GM12872 (cell line): ENCODE data around the gene ITPKC.

Source experiments
- TF ChIP-seq, protein P1 (sequence below): IDR thresholded peaks from 3 replicates; pipeline ENCODE4 v1.5.1; 2011; ENCODE audit warnings: low read depth, mild to moderate bottlenecking, low read length, moderate library complexity; ENCODE audit not compliant: insufficient read depth

The ITPKC gene

DNA sequence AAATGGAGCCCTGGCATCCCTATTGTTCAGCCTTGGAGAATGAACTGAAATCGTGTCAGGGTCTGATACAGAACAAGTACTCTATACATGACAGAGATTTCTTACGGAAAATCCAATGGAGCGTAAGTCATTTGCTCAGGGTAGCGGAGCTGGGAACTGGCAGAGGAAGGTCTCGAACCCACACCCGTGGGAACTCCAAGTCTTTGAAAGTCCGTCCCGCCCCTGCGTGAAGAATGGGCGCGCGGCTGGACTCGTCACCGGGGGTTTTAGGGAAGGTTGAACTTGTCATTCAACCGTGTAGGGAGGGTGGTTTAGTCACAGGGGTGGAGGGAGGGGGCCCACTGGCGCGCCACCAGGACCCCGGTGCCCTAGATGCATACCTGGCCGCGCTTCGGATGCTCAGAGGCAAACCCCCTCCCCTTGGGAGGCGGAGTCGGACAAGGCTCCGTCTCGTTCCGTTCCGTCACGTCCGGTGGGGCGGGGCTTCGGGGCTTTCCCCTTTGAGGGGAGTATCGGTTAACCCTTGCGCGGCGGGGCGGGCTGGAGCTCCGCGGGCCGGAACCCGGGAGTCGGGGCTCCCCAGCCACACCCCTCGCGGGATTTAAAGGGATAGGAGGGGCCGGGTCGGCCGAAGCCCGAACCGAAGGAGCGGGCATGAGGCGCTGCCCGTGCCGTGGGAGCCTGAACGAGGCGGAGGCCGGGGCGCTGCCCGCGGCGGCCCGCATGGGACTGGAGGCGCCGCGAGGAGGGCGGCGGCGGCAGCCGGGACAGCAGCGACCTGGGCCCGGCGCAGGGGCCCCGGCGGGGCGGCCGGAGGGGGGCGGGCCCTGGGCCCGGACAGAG is at the start of gene ITPKC, which contains the start of gene COQ8B:
ITPKC (plus strand) TSS at position 631 of the 843 bp plus-strand sequence; CDS start at position 655, 24 bp downstream.
COQ8B (minus strand) TSS at position 405 of the 843 bp plus-strand sequence. CDS start 2,254 bp downstream, outside the sequence.
- TF ChIP-seq, protein P1, sequence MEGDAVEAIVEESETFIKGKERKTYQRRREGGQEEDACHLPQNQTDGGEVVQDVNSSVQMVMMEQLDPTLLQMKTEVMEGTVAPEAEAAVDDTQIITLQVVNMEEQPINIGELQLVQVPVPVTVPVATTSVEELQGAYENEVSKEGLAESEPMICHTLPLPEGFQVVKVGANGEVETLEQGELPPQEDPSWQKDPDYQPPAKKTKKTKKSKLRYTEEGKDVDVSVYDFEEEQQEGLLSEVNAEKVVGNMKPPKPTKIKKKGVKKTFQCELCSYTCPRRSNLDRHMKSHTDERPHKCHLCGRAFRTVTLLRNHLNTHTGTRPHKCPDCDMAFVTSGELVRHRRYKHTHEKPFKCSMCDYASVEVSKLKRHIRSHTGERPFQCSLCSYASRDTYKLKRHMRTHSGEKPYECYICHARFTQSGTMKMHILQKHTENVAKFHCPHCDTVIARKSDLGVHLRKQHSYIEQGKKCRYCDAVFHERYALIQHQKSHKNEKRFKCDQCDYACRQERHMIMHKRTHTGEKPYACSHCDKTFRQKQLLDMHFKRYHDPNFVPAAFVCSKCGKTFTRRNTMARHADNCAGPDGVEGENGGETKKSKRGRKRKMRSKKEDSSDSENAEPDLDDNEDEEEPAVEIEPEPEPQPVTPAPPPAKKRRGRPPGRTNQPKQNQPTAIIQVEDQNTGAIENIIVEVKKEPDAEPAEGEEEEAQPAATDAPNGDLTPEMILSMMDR: no peak

DNA sequence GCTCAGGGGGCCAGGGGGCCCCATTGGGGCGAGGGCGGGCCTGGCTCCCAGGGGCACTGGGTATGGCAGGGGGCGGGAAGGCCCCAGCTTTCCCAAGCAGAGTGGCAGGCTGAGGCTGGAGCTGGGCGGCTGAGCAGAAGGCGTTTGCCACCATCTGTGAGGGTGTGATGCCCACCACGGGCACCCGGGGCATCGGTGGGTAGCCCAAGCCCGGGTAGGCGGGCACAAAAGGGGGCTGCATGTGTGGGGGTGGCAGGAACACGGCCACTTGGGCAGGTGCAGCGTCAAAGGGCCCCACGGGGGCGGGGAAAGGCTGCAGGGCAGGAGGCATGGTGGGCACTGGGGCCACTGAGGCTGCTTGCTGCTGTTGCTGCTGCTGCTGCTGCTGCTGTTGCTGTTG is 49.3 kb upstream of the ITPKC start:
- TF ChIP-seq, protein P1: no peak

DNA sequence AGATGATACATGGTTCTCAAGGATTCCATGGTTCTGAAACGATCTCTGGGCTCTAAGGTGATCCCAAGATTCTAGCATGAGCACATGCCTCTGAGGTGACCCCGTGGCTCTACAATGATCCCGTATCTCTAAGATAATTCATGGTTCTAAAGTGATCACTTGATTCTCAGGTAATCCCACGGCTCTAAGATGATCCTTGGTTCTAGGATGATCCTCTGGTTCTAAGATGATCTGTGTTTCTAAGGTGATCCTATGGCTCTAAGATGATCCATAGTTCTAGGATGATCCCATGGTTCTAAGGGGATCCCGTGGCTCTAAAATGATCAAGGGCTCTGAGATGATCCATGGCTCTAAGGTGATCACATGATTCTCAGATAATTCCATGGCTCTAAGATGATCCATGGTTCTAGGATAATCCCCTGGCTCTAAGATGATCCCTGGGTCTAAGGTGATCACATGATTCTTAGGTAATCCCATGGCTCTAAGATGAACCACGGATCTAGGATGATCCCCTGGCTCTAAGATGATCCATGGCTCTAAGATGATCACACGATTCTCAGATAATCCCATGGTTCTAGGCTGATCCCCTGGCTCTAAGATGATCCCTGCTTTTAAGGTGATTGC is 47.8 kb upstream of the ITPKC start:
- TF ChIP-seq, protein P1: no peak

DNA sequence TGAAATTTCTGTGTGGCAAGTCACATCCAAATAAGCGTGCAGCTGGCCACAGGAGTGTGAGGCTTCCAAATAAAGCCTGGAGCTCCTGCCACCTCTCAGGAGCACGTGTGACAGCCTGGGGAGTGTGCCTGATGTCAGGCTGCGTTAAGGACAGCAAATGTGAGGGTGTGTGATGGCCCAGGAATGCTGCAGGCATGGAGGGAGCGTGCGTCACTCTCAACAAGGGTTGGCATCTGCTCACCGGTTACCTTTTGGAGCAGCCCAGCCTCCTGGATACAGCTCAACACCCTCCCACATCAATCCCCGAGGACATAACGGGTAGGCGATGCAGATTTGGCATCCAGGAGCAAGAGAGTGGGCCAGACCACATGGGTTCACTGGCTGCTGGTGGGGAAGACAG is 45.5 kb upstream of the ITPKC start:
- TF ChIP-seq, protein P1: no peak

DNA sequence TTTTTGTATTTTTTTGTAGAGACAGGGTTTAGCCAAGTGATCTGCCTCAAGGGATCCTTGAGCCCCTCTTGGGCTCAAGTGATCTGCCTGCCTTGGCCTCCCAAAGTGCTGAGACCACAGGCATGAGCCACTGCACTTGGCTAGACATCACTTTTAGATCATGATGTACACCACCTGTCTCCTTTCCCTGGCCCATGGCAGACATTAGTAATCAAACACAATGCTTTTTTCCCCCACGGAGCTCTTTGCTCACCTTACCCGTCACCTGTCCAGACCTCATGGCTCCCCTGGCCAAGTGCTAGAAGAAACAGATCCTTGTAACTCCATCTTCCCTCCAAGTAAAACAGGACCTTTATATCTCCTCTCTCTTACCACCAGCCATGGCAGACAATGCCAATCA is 44.9 kb upstream of the ITPKC start:
- TF ChIP-seq, protein P1: no peak

DNA sequence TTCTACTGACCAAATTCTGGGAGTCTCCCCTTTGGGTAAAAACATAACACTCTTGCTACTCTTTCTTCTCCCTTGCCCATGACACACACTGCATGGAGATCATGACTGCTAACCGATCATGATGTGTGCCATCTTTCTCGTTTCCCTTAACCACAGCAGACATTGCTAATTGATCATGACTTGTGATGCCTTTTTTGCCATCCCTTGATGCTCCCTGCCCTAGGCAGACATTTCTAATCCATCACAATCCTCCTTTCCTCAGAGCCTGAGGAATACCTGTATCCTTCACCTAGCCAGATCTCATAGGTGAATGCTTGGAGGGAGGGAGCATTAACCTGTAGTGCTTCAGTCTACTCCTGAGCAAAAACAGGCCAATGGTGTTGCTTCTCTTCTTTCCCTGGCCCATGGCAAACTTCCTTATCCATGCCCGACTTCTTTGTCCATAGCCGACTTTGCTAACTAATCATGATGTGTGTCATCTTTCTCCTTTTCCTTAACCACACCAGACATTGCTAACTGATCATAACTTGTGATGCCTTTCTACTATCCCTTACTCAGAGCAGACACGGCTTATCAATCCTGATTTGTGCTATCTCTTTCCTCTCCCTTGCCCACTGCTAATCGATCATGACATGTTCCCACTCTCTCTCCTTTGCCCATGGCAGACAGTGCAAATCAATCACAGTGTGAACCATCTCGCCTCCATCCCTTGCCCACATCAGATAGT is 44.2 kb upstream of the ITPKC start:
- TF ChIP-seq, protein P1: no peak

DNA sequence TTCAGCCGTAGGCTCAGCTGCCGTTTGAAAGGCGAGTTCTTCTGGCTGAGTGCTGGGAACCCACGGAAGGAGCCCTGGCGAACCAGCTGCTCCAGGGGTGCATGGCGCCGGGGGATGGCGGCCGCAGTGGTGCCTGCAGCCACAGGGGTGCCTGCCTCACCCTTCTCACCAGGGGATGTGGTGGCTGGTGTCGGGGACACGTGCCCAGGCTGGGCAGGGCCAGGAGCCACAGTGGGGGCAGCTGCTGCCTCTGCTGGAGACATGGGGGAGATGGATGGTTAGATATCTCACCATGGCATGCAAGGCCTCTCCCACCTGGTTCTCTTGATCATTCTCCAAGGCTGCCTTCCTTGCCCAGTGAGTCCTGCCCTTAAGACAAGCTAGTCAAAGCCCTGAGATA is 43.5 kb upstream of the ITPKC start:
- TF ChIP-seq, protein P1: no peak
